PC-9 (cell line): ENCODE measurements around the gene FGD5. TPM values are rescaled to one million over a fixed set of nuclear protein-coding genes. Genes with fewer than 3 reads are reported as not detected.

Experiments
- BruUV-seq: library from RNA; stranded (reverse); fragments of 400-500 nt; replicated peaks from 2 replicates; lab custom pipeline; 2021; lab: Mats Ljungman, UMichigan
- CTCF ChIA-PET: fragments of 300-600 bp; sonication (Branson Sonifier 250); formaldehyde crosslinking; loops from one replicate; lab custom pipeline; 2022; ENCODE audit warnings: antibody characterized with exemption; lab: Charles Lee
- POLR2A ChIA-PET: fragments of 300-600 bp; sonication (Branson Sonifier 250); formaldehyde crosslinking; loops from one replicate; lab custom pipeline; 2022; ENCODE audit warnings: antibody characterized with exemption; ENCODE audit not compliant: unreplicated experiment; lab: Charles Lee
- DNase-seq, 2 experiments: peaks; one replicate each; pipeline versions ENCODE4 v3.0.0 to v3.0.0-alpha.2; 2015 to 2022; ENCODE audit warnings: mixed read lengths in 1 of 2
- H2AFZ ChIP-seq: fragments of 200-600 bp; sonication (generic); 2 replicates; pipeline ENCODE4 v1.8.1; 2017; ENCODE audit warnings: antibody characterized with exemption
- H3F3A ChIP-seq: fragments of 200-600 bp; sonication (generic); 2 replicates; pipeline ENCODE4 v1.8.1; 2017; ENCODE audit warnings: antibody characterized with exemption, mild to moderate bottlenecking, low read depth; ENCODE audit not compliant: insufficient read depth
- H3K27ac ChIP-seq: fragments of 200-600 bp; sonication (generic); 2 replicates; pipeline ENCODE4 v1.6.1; 2016; ENCODE audit warnings: mixed run types
- H3K27me3 ChIP-seq: fragments of 200-600 bp; sonication (generic); 2 replicates; pipeline ENCODE4 v1.6.1; 2016; ENCODE audit warnings: low read depth, mixed run types; ENCODE audit not compliant: insufficient read depth
- H3K36me3 ChIP-seq: fragments of 200-600 bp; sonication (generic); 2 replicates; pipeline ENCODE4 v1.6.1; 2016; ENCODE audit warnings: low read depth, mixed run types
- H3K4me1 ChIP-seq: fragments of 200-600 bp; sonication (generic); replicated peaks from 2 replicates; pipeline ENCODE4 v1.6.1; 2016; ENCODE audit warnings: mixed run types; ENCODE audit not compliant: insufficient read depth
- H3K4me2 ChIP-seq: fragments of 200-600 bp; sonication (generic); 2 replicates; pipeline ENCODE4 v1.6.1; 2017; ENCODE audit warnings: mixed run types
- H3K4me3 ChIP-seq: fragments of 200-600 bp; sonication (generic); 2 replicates; pipeline ENCODE4 v1.6.1; 2016; ENCODE audit warnings: mixed run types
- H3K79me2 ChIP-seq: fragments of 200-600 bp; sonication (generic); 2 replicates; pipeline ENCODE4 v1.6.1; 2017; ENCODE audit warnings: low read depth, mixed run types
- H3K9me2 ChIP-seq: fragments of 200-600 bp; sonication (generic); 2 replicates; pipeline ENCODE4 v1.8.1; 2017; ENCODE audit warnings: mild to moderate bottlenecking; ENCODE audit not compliant: insufficient read depth
- H3K9me3 ChIP-seq: fragments of 200-600 bp; sonication (generic); 2 replicates; pipeline ENCODE4 v1.8.1; 2016; ENCODE audit warnings: low read depth; ENCODE audit not compliant: insufficient read depth
- H4K20me1 ChIP-seq: fragments of 200-600 bp; sonication (generic); 2 replicates; pipeline ENCODE4 v1.8.1; 2017; ENCODE audit not compliant: insufficient read depth
- CTCF ChIP-seq: fragments of 200-600 bp; sonication (generic); conservative IDR thresholded peaks from 2 replicates; pipeline ENCODE4 v1.6.1; 2017; ENCODE audit warnings: mixed run types, antibody characterized with exemption, mild to moderate bottlenecking, moderate library complexity
- EZH2 ChIP-seq: fragments of 200-600 bp; sonication (generic); IDR thresholded peaks from 2 replicates; pipeline ENCODE4 v1.8.0; 2017; ENCODE audit warnings: antibody characterized with exemption, low read depth
- intact Hi-C: fragments of 100-400 bp; cut with micrococcal nuclease; formaldehyde crosslinking; loops from one replicate; pipeline ENCODE4 v1.10.0; 2022; ENCODE audit not compliant: unreplicated experiment
- total RNA-seq: library from RNA; stranded (reverse); gene quantifications from 2 replicates; pipeline ENCODE4 v1.2.3, GENCODE V29; 2021

The FGD5 gene
- total RNA-seq, 1 experiment from 2014 or later = not detected

DNA sequence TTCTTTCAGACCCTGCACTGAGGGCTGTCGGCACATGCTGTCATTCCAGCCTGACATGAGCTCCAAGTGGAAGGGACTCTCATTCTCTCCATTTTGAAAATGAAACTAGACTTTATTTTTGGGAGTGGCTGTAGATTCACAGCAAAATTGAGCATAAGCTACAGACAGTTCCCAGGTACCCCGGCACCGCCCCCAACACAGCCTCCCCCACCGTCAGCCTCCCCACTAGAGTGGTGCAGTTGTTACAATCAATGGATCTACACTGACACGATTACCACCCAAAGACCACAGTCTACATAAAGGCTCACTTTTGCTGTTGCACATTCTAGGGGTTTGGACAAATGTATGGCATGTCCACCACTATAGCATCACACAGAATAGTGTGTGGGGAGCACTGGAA is 29.5 kb upstream of the FGD5 start:
- no peak overlapping the region for H2AFZ ChIP-seq
- TF ChIP-seq CTCF (no peak), EZH2 (no peak)
- no peak overlapping the region for H3K4me2 ChIP-seq
- H3K9me2 ChIP-seq = no peaks in the 10 kb centered on the region
- ChIA-PET CTCF (interaction anchor here (0.7 to 0.8 kb wide), 2 partner anchors 132 to 525 kb away, joined by 3 to 7 read pairs; no protein-coding TSS in a partner anchor), POLR2A (no interaction called here)
- peaks cover 6% of the 10 kb centered on the region; the same call in 1 of the 2 replicates for H4K20me1 ChIP-seq
- BruUV-seq = no TSS peak
- no peaks in the 10 kb centered on the region for H3F3A ChIP-seq
- no peak overlapping the region for H3K27ac ChIP-seq
- no peak overlapping the region for H3K4me3 ChIP-seq
- no peak for DNase-seq
- no peaks in the 10 kb centered on the region for H3K36me3 ChIP-seq
- no peaks in the 10 kb centered on the region for H3K79me2 ChIP-seq
- no peaks in the 10 kb centered on the region for H3K4me1 ChIP-seq
- H3K9me3 ChIP-seq = no peaks in the 10 kb centered on the region
- intact Hi-C loops = no loop called here
- peaks cover 4% of the 10 kb centered on the region; the same call in 1 of the 2 replicates for H3K27me3 ChIP-seq

- CTCF ChIA-PET = no interaction called here
- no TSS peak for BruUV-seq
These were observed 29.0 kb upstream of the FGD5 start for GRCh38 chr3:14789640-14790285.

GRCh38 chr3:14791343-14791945 is 27.3 kb upstream of the FGD5 start:
- Histone ChIP-seq H3K4me1 (no peaks in the 10 kb centered on the region), H3K36me3 (no peaks in the 10 kb centered on the region), H3F3A (no peaks in the 10 kb centered on the region), H3K4me2 (peak overlapping the region; percentile 25; the same call in 1 of the 2 replicates), H3K79me2 (no peaks in the 10 kb centered on the region), H3K9me3 (no peaks in the 10 kb centered on the region), H3K9me2 (no peaks in the 10 kb centered on the region), H3K4me3 (no peak overlapping the region), H3K27ac (no peak overlapping the region), H3K27me3 (no peaks in the 10 kb centered on the region), H2AFZ (no peak overlapping the region), H4K20me1 (peaks cover 3% of the 10 kb centered on the region; the same call in 1 of the 2 replicates)
- TF ChIP-seq CTCF (peak; percentile 81), EZH2 (no peak)
- CTCF ChIA-PET = interaction anchor here (0.7 kb wide), 2 partner anchors 118 to 130 kb away, joined by 3 to 5 read pairs; no protein-coding TSS in a partner anchor
- no TSS peak for BruUV-seq
- intact Hi-C loops = loop anchor here (1.0 kb wide), 2 partner anchors 125 to 130 kb away; no protein-coding TSS in a partner anchor
- DNase-seq = peak in 1 of 2 experiments; percentile 48
- POLR2A ChIA-PET = no interaction called here

More at GRCh38 chr3:14789640-14790285, 29.0 kb upstream of the FGD5 start:
- Histone ChIP-seq H4K20me1 (peaks cover 6% of the 10 kb centered on the region; the same call in 1 of the 2 replicates), H3K4me3 (no peak overlapping the region), H3K4me1 (no peaks in the 10 kb centered on the region), H3F3A (no peaks in the 10 kb centered on the region), H3K27me3 (peaks cover 4% of the 10 kb centered on the region; the same call in 1 of the 2 replicates), H3K36me3 (no peaks in the 10 kb centered on the region), H3K79me2 (no peaks in the 10 kb centered on the region), H2AFZ (no peak overlapping the region), H3K4me2 (no peak overlapping the region), H3K9me3 (no peaks in the 10 kb centered on the region), H3K27ac (no peak overlapping the region), H3K9me2 (no peaks in the 10 kb centered on the region)
- POLR2A ChIA-PET = no interaction called here
- intact Hi-C loops = no loop called here
- no peak for DNase-seq
- TF ChIP-seq EZH2 (no peak), CTCF (no peak)
